Testis (tissue), 3 donors: ENCODE data around the gene SLC22A1. TPM values are rescaled to one million over a fixed set of nuclear protein-coding genes. Genes with fewer than 3 reads are reported as not detected.
"Not testable (repeated sequence)": the region's sequence is repeated elsewhere in the genome, so short reads cannot be mapped to it uniquely, and the experiment has no call there.

Experiments used
- DNase-seq: peaks from one replicate; pipeline ENCODE4 v3.0.0-alpha.2; 2019
- H3K27ac ChIP-seq, 2 donors: fragments of 200-600 bp; sonication (generic); one replicate each; pipeline ENCODE4 v1.5.1; 2019
- H3K27me3 ChIP-seq: fragments of 200-600 bp; sonication (generic); one replicate; pipeline ENCODE4 v1.5.1; 2019
- H3K36me3 ChIP-seq: fragments of 200-600 bp; sonication (generic); one replicate; pipeline ENCODE4 v1.5.1; 2017; ENCODE audit warnings: low read depth; ENCODE audit errors: missing control alignments
- H3K4me1 ChIP-seq: fragments of 200-600 bp; sonication (generic); one replicate; pipeline ENCODE4 v1.5.1; 2019
- H3K4me3 ChIP-seq, 2 donors: fragments of 200-600 bp; sonication (generic); one replicate each; pipeline ENCODE4 v1.5.1; 2017 to 2019
- H3K9me3 ChIP-seq: fragments of 200-600 bp; sonication (generic); one replicate; pipeline ENCODE4 v1.5.1; 2017
- CTCF ChIP-seq, 3 experiments: fragments of 450-650 bp in 2 of 3; fragments of 200-600 bp in 1 of 3; sonication (generic) in 1 of 3; IDR thresholded peaks; one replicate each; pipeline ENCODE4 v1.5.1; 2016 to 2019; ENCODE audit warnings: antibody characterized with exemption in 3 of 3, mild to moderate bottlenecking in 2 of 3, moderate library complexity in 1 of 3
- POLR2A ChIP-seq: fragments of 450-650 bp; IDR thresholded peaks from one replicate; pipeline ENCODE4 v1.6.1; 2017; ENCODE audit warnings: antibody characterized with exemption, mild to moderate bottlenecking, moderate library complexity
- WGBS, 2 donors: methylation state at CpG; one replicate each; pipeline ENCODE4 v1.1.5; 2018; 5-methylcytosine and 5-hydroxymethylcytosine counted together
- intact Hi-C: fragments of 100-400 bp; cut with DNase I; formaldehyde crosslinking; loops from one replicate; pipeline ENCODE4 v1.15.1; 2023; ENCODE audit warnings: low total_unique reads
- polyA plus RNA-seq: library from polyadenylated mRNA; stranded (reverse); fragments of 350-450 nt; fragmentation: Illumina TruSeq; extraction: RNeasy Lipid Tissue Mini Kit (QIAGEN cat#74804); gene quantifications from one replicate; pipeline ENCODE4 v1.2.3, GENCODE V29; 2014; ENCODE audit warnings: low read depth, low replicate concordance; ENCODE audit not compliant: insufficient read depth
- total RNA-seq, 2 donors: library from RNA; depleted of rRNA; stranded (reverse); fragments of >200 nt; gene quantifications; one replicate each; pipeline ENCODE4 v1.2.3, GENCODE V29; 2016

SLC22A1 gene
- total and polyA plus RNA-seq, 3 donors from 2014 or later, result 0.90 to 1.7 (median 1.5) TPM

GRCh38 chr6:160132297-160132637 lies 10.7 kb downstream of the SLC22A1 start:
- Histone ChIP-seq H3K27me3 (no peaks in the 10 kb centered on the region), H3K27ac (no peak overlapping the region), H3K4me3 (no peak overlapping the region), H3K9me3 (no peaks in the 10 kb centered on the region), H3K36me3 (no peaks in the 10 kb centered on the region), H3K4me1 (no peaks in the 10 kb centered on the region)
- DNase-seq, result no peak
- intact Hi-C loops, result no loop called here
- WGBS, 2 donors, result 86 to 87% methylated on average over 4 of the region's 4 CpGs
- TF ChIP-seq POLR2A (no peak), CTCF (IDR thresholded peaks at IDR 0.05) (no peak)

GRCh38 chr6:160132776-160133338 lies 11.2 kb downstream of the SLC22A1 start:
- Histone ChIP-seq H3K9me3 (no peaks in the 10 kb centered on the region), H3K27me3 (no peaks in the 10 kb centered on the region), H3K27ac (no peak overlapping the region), H3K36me3 (no peaks in the 10 kb centered on the region), H3K4me1 (no peaks in the 10 kb centered on the region), H3K4me3 (no peak overlapping the region)
- intact Hi-C loops, result no loop called here
- no peak for TF ChIP-seq POLR2A
- no peak for TF ChIP-seq CTCF (IDR thresholded peaks at IDR 0.05)
- 35 to 36% methylated on average over 12 of the region's 12 CpGs for WGBS, 2 donors
- no peak for DNase-seq

GRCh38 chr6:160133441-160134336 lies 12.1 kb downstream of the SLC22A1 start:
- H3K27me3 ChIP-seq, result no peaks in the 10 kb centered on the region
- no peak overlapping the region for H3K27ac ChIP-seq
- no peaks in the 10 kb centered on the region for H3K36me3 ChIP-seq
- intact Hi-C loops, result no loop called here
- peak overlapping the region in 1 of 2 donors; percentile 9 for H3K4me3 ChIP-seq
- H3K4me1 ChIP-seq, result peaks cover 5% of the 10 kb centered on the region
- no peak for DNase-seq
- no peaks in the 10 kb centered on the region for H3K9me3 ChIP-seq
- 78 to 84% methylated on average over 37 to 46 of the region's 47 CpGs for WGBS, 2 donors
- no peak for TF ChIP-seq CTCF (IDR thresholded peaks at IDR 0.05)
- no peak for TF ChIP-seq POLR2A

- H3K9me3 ChIP-seq, H3K27ac ChIP-seq, DNase-seq, H3K4me3 ChIP-seq, H3K27me3 ChIP-seq, H3K4me1 ChIP-seq, H3K36me3 ChIP-seq, intact Hi-C loops: not testable (repeated sequence)
- WGBS, 2 donors, result 66 to 84% methylated on average over 14 to 20 of the region's 20 CpGs
These were observed 12.7 kb downstream of the SLC22A1 start for GRCh38 chr6:160134337-160134751.

- WGBS, 2 donors, result 81 to 88% methylated on average over 5 to 6 of the region's 6 CpGs
- intact Hi-C loops, result no loop called here
These were observed 13.3 kb downstream of the SLC22A1 start for GRCh38 chr6:160134779-160135547.

More at GRCh38 chr6:160134779-160135547, 13.3 kb downstream of the SLC22A1 start:
- no peaks in the 10 kb centered on the region for H3K27me3 ChIP-seq
- TF ChIP-seq POLR2A (no peak), CTCF (IDR thresholded peaks at IDR 0.05) (no peak)
- no peaks in the 10 kb centered on the region for H3K36me3 ChIP-seq
- no peak overlapping the region for H3K4me3 ChIP-seq
- peaks cover 7% of the 10 kb centered on the region for H3K4me1 ChIP-seq
- no peaks in the 10 kb centered on the region for H3K9me3 ChIP-seq
- H3K27ac ChIP-seq, result no peak overlapping the region
- DNase-seq, result no peak
